HG03342 (cell line): ENCODE measurements around the gene GPC2.
"Not testable (repeated sequence)": the region's sequence is repeated elsewhere in the genome, so short reads cannot be mapped to it uniquely, and the experiment has no call there.

Experiments used
- ATAC-seq: cut with Tn5 transposase; IDR thresholded peaks from one replicate; pipeline ENCODE4 v1.9.1; 2021; ENCODE audit warnings: mild to moderate bottlenecking, moderate library complexity; ENCODE audit not compliant: unreplicated experiment

GPC2 gene

DNA sequence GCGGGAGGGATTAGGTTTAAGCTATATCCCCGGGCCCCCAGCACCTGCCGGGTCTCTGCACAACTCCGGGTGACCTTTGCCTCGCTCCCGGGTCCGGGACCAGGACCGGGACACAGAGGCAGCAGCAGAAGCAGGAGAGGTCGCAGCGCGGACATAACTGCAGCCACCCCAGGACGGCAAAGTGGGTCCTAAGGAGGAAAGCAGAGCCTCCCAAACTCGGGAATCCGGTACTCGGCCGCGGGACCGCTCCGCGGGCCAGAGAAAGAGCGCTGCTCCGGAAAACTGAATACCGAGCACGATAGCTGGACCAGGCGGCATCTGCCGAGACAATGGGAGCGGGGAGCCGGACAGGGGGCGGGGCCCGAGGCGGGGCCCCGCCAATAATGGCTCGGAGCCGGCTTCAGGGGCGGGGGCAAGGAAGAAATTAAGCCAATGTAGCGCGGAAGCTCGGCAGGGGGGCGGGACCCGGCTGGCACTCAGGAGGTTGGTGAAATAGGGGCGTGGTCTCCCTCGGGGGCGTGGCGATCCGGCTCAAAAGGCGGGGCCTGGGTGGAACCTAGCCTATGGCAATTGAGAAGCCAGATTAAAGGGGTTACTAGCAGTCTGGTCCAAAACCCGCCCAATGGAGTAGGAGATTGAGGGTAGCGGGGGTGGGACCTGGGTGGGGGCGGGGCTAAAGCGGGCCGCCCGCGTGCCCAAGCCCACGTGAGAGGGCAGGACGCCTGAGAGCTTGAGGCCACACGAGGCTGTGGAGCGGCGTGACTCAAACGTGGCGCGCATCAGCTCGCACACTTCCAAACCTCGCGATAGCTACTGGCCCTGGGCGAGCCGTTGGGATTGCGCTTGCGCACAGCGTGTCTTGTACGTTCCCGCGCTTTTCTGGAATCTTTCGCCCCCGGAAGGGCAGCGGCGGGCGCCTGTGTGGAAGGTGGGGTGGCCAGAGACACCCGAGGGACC is at the start of gene GPC2, which contains the start of gene STAG3:
GPC2 (minus strand) TSS at position 337 of the 957 bp plus-strand sequence; CDS start at position 155, 182 bp downstream.
STAG3 (plus strand) TSS at position 874 of the 957 bp plus-strand sequence. CDS start 2,639 bp downstream, outside the sequence.
- ATAC-seq = peak; percentile 84

GRCh38 chr7:100224891-100225290 is 47.7 kb upstream of the GPC2 start:
- ATAC-seq = not testable (repeated sequence)

- ATAC-seq = not testable (repeated sequence)
These were observed 46.3 kb upstream of the GPC2 start for GRCh38 chr7:100223376-100223927.

- ATAC-seq = no peak
These were observed 45.4 kb upstream of the GPC2 start for GRCh38 chr7:100222445-100223132.

DNA sequence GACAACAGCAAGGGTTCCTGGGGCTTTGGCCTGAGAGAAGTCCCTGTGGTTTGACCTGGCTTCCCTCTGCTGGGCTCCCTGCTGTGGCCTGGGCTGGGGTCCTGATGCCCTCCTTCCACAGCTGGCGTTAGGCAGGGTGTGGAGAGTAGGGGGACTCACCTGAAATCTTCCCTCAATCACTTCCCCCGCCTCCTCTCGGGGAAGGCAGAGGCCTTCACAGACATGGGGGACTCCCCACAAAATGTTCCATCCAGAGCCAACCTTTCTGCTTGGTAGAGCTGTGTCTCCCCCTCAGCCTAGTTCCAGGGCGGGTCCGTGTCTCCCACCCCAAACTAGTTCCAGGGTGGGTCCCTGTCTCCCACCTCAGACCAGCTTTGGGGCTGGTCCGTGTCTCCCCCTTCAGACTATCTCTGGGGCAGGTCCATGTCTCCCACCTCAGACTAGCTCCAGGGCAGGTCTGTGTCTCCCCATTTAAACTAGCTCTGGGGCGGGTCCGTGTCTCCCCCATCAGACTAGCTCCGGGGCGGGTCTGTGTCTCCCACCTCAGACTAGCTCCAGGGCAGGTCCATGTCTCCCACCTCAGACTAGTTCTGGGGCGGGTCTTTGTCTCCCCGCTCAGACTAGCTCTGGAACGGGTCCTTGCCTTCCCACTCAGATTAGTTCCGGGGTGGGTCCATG is 44.7 kb upstream of the GPC2 start:
- ATAC-seq = no peak

DNA sequence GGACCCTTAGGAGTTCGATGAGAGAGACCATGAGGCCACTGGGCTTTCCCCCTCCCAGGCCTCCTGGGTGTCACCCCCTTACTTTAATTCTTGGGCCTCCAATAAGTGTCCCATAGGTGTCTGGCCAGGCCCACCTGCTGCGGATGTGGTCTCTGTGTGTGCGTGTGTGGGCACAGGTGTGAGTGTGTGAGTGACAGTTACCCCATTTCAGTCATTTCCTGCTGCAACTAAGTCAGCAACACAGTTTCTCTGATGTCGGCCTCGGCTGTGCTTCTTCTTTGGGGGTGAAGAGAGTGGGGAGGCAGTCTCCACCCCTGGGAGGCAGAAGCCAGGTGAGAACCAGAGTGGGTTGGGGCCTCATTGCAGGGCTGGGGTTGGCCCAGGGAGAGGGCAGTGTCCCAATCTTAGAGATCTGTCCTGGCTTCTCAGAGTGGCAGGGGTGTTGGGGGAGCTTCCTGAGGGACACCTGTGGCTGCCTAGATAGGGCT is 44.1 kb upstream of the GPC2 start:
- ATAC-seq = peak; percentile 48

GRCh38 chr7:100220586-100221230 is 43.5 kb upstream of the GPC2 start:
- ATAC-seq = no peak

DNA sequence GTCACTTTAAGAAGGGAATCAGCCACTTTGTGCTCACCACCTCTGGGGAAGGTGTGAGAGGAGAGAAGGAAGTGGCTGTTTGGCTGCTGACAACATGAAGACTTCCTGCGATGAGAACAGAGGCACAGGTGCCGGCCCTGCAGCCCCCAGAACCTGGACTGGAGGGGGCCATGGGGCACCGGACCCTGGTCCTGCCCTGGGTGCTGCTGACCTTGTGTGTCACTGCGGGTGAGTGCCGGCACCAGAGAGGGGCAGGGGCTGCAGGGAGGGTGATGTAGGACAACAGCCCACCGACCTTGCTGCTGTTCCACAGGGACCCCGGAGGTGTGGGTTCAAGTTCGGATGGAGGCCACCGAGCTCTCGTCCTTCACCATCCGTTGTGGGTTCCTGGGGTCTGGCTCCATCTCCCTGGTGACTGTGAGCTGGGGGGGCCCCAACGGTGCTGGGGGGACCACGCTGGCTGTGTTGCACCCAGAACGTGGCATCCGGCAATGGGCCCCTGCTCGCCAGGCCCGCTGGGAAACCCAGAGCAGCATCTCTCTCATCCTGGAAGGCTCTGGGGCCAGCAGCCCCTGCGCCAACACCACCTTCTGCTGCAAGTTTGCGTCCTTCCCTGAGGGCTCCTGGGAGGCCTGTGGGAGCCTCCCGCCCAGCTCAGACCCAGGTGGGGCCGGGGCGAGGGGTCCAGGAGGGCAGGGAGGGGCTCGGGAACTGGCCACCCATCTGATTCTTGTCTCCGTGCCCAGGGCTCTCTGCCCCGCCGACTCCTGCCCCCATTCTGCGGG is 42.8 kb upstream of the GPC2 start, which contains the start of gene PVRIG:
PVRIG (plus strand) TSS at position 149 of the 785 bp plus-strand sequence; CDS start at position 171, 22 bp downstream.
- ATAC-seq = not testable (repeated sequence)

GRCh38 chr7:100219271-100219737 is 42.1 kb upstream of the GPC2 start:
- ATAC-seq = no peak

- not testable (repeated sequence) for ATAC-seq
These were observed 40.8 kb upstream of the GPC2 start for GRCh38 chr7:100217934-100218333.

DNA sequence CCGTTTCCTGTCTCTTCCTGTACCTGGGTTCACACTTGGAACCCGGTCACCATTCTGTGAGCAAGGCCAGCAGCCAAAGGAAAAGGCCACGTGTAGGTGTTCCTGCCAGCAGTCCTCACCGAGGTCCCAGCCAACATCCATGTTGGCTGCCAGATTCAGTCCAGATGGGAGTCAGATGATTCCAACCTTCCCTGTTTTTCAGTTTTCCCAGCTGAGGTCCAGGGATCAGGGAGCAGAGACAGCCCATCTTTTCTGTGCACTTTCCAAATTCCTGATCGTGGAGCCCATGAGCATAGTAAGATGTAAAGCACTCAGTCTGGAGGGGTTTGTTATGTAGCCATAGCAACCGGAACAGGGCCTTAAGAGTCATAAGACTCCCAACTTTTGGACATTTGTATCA is 38.7 kb upstream of the GPC2 start:
- no peak for ATAC-seq

DNA sequence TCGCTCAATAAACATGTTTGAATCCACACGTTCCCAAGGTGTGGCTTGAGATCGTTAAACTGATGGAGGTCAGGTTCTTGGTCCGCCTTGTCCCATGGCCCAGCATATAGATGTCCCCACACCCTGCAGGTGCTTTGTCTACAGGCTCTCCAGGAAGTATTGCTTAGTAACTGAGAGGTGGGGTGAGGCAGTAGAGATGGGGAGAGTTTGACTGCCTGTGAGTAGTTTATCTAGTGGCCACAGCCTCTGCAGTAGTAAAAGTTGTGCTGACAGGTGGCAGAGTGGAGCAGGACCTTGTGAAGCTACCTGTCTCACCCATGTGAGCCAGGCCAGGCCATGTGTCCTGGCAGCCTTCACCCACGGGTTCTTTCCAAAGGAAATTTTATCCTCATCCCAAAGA is 37.2 kb upstream of the GPC2 start:
- not testable (repeated sequence) for ATAC-seq

GRCh38 chr7:100213672-100214071 is 36.5 kb upstream of the GPC2 start:
- ATAC-seq = no peak

- no peak for ATAC-seq
These were observed 35.6 kb upstream of the GPC2 start for GRCh38 chr7:100212631-100213286.

- no peak for ATAC-seq
These were observed 34.2 kb upstream of the GPC2 start for GRCh38 chr7:100211342-100211780.

- ATAC-seq = no peak
These were observed 33.6 kb upstream of the GPC2 start for GRCh38 chr7:100210805-100211204.

GRCh38 chr7:100209493-100209892 is 32.3 kb upstream of the GPC2 start:
- no peak for ATAC-seq

- ATAC-seq = peak; percentile 66
These were observed 31.8 kb upstream of the GPC2 start for GRCh38 chr7:100208911-100209408.
